ENCODE data around the gene FRMD8.

DNA sequence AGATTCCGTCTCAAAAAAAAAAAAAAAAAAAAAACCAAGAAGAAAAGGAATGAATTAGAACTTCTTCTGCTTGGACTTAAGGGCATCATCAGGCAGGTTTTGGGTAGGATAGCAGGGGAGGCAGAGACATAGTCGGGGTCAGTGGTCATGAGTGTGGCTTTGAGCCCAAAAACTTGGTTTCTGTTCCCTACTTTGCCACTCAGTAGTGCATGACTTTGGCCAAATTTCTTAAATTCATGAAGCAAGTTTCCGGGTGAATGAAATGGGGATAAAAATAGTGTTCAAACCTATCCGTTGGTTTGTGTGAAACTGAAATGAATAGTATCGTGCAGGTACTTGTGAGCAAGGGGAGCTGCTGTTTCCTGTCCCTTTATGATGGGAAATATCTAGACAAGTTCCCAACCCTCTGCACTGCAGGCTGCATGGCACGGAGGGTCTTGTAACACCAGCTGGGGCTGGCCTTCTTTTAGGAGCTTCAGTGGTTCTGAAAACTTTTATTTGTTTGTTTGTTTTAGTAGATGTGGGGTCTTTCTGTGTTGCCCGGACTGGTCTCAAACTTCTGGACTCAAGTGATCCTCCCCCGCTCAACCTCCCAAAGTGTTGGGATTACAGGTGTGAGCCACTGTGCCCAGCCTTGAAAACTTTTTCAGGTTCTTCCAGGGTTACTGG, 54.5 kb downstream of the FRMD8 start:
- TF ChIP-seq, protein P1, sequence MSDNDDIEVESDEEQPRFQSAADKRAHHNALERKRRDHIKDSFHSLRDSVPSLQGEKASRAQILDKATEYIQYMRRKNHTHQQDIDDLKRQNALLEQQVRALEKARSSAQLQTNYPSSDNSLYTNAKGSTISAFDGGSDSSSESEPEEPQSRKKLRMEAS (IDR thresholded peaks at IDR 0.05) = no peak
- TF ChIP-seq RAD21 (IDR thresholded peaks at IDR 0.05) = no peak
- TF ChIP-seq, protein P2, sequence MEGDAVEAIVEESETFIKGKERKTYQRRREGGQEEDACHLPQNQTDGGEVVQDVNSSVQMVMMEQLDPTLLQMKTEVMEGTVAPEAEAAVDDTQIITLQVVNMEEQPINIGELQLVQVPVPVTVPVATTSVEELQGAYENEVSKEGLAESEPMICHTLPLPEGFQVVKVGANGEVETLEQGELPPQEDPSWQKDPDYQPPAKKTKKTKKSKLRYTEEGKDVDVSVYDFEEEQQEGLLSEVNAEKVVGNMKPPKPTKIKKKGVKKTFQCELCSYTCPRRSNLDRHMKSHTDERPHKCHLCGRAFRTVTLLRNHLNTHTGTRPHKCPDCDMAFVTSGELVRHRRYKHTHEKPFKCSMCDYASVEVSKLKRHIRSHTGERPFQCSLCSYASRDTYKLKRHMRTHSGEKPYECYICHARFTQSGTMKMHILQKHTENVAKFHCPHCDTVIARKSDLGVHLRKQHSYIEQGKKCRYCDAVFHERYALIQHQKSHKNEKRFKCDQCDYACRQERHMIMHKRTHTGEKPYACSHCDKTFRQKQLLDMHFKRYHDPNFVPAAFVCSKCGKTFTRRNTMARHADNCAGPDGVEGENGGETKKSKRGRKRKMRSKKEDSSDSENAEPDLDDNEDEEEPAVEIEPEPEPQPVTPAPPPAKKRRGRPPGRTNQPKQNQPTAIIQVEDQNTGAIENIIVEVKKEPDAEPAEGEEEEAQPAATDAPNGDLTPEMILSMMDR (IDR thresholded peaks at IDR 0.05; ENCODE audit: low read depth, low read length, missing input control) = no peak
